PFSK-1 (cell line): ENCODE measurements around the gene MAPK8.

Source experiments
- FOXP2 ChIP-seq: optimal IDR thresholded peaks from 2 replicates; pipeline ENCODE3; 2011; ENCODE audit warnings: borderline replicate concordance, control low read depth, inconsistent platforms; ENCODE audit not compliant: insufficient read depth; ENCODE audit errors: extremely low read length, extremely low read depth
- POLR2AphosphoS5 ChIP-seq: IDR thresholded peaks from 2 replicates; pipeline ENCODE4 v1.6.1; 2012; ENCODE audit warnings: low read depth, mild to moderate bottlenecking, control low read depth, low read length, moderate library complexity
- REST ChIP-seq, 2 experiments: IDR thresholded peaks; 2 replicates each; pipeline versions ENCODE4 v1.6.1 to v1.8.0; 2011 to 2012; ENCODE audit warnings: low read depth in 2 of 2, low read length in 2 of 2, control low read depth in 1 of 2, inconsistent platforms in 1 of 2, mild to moderate bottlenecking in 1 of 2, moderate library complexity in 1 of 2; ENCODE audit not compliant: insufficient read depth in 1 of 2
- SIN3A ChIP-seq: IDR thresholded peaks from 2 replicates; pipeline ENCODE4 v1.6.1; 2012; ENCODE audit warnings: mild to moderate bottlenecking, low read length, moderate library complexity, borderline replicate concordance; ENCODE audit not compliant: insufficient read depth
- TAF1 ChIP-seq: IDR thresholded peaks from 2 replicates; pipeline ENCODE4 v1.6.1; 2012; ENCODE audit warnings: low read length, control low read depth, borderline replicate concordance; ENCODE audit not compliant: insufficient read depth

Gene MAPK8

GRCh38 chr10:48444861-48445841, 138.7 kb downstream of the MAPK8 start:
- TF ChIP-seq POLR2AphosphoS5 (no peak), REST (IDR thresholded peaks at IDR 0.05; ENCODE audit: insufficient read depth in 1 of 2, low read depth in 2 of 2, low read length in 2 of 2) (no peak), SIN3A (no peak), TAF1 (no peak), FOXP2 (no peak)

GRCh38 chr10:48445932-48446331, 139.5 kb downstream of the MAPK8 start:
- no peak for TF ChIP-seq SIN3A
- no peak for TF ChIP-seq POLR2AphosphoS5
- TF ChIP-seq FOXP2: no peak
- no peak for TF ChIP-seq REST (IDR thresholded peaks at IDR 0.05; ENCODE audit: insufficient read depth in 1 of 2, low read depth in 2 of 2, low read length in 2 of 2)
- no peak for TF ChIP-seq TAF1

GRCh38 chr10:48446785-48447184, 140.3 kb downstream of the MAPK8 start:
- TF ChIP-seq FOXP2 (no peak), SIN3A (no peak), POLR2AphosphoS5 (no peak), REST (IDR thresholded peaks at IDR 0.05; ENCODE audit: insufficient read depth in 1 of 2, low read depth in 2 of 2, low read length in 2 of 2) (no peak)

GRCh38 chr10:48447356-48448215, 141.1 kb downstream of the MAPK8 start:
- TF ChIP-seq FOXP2 (no peak), TAF1 (no peak), POLR2AphosphoS5 (no peak), SIN3A (no peak), REST (IDR thresholded peaks at IDR 0.05; ENCODE audit: insufficient read depth in 1 of 2, low read depth in 2 of 2, low read length in 2 of 2) (no peak)
